IPS-18c (cell line): ENCODE results near the gene POTEF.
"Not testable (repeated sequence)": the region's sequence is repeated elsewhere in the genome, so short reads cannot be mapped to it uniquely, and the experiment has no call there.

Experiments used
- H3K4me3 ChIP-seq: 2 replicates; pipeline ENCODE4 v1.7.0; 2013; ENCODE audit warnings: low read depth, mild to moderate bottlenecking, low read length, moderate library complexity; ENCODE audit not compliant: insufficient read depth
- H3K9me3 ChIP-seq: one replicate; pipeline ENCODE4 v1.6.1; 2013; ENCODE audit warnings: mild to moderate bottlenecking, low read length, moderate library complexity; ENCODE audit not compliant: control insufficient read depth, insufficient read depth

Gene POTEF

DNA sequence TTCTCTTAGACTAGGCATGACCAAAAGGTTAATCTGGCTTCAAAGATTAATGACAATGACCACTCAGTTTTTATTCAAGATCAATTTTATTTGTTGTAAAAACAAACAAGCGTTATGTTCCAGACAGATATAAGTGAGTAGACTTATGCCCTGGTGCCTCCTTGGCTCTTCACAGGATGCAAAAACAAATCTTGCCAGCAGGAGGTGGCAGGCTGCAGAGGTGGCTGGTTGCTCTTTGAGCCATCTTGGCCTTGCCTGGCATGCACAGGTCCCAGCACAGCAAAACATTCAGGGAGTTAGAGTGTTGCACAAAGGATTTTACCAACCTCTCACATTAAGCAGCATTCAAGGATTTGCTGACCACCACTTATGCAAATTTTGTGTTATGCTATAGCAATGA is 103.1 kb downstream of the POTEF start:
- not testable (repeated sequence) for H3K4me3 ChIP-seq, H3K9me3 ChIP-seq
